Vagina (tissue), 2 donors: ENCODE measurements around the gene SYNE1. TPM values are rescaled to one million over a fixed set of nuclear protein-coding genes. Genes with fewer than 3 reads are reported as not detected.

Experiments
- DNase-seq, 2 donors: peaks; one replicate each; pipeline ENCODE4 v3.0.0-alpha.2; 2017; ENCODE audit errors: extremely low spot score in 2 of 2
- H3K27ac ChIP-seq: fragments of 200-600 bp; sonication (generic); one replicate; pipeline ENCODE4 v1.5.1; 2019
- H3K27me3 ChIP-seq: fragments of 200-600 bp; sonication (generic); one replicate; pipeline ENCODE4 v1.5.1; 2019
- H3K36me3 ChIP-seq, 2 donors: fragments of 200-600 bp; sonication (generic); one replicate each; pipeline ENCODE4 v1.5.1; 2017 to 2019
- H3K4me1 ChIP-seq: fragments of 200-600 bp; sonication (generic); one replicate; pipeline ENCODE4 v1.5.1; 2019
- H3K4me3 ChIP-seq, 2 donors: fragments of 200-600 bp; sonication (generic); 1 replicate in 1 of 2; 2 replicates in 1 of 2; pipeline ENCODE4 v1.5.1; 2016 to 2019
- H3K9me3 ChIP-seq: fragments of 200-600 bp; sonication (generic); one replicate; pipeline ENCODE4 v1.5.1; 2019
- CTCF ChIP-seq, 3 experiments: fragments of 450-650 bp in 2 of 3; fragments of 200-600 bp in 1 of 3; sonication (generic) in 1 of 3; IDR thresholded peaks; one replicate each; pipeline ENCODE4 v1.5.1; 2017 to 2019; ENCODE audit warnings: antibody characterized with exemption in 3 of 3, mild to moderate bottlenecking in 2 of 3, moderate library complexity in 2 of 3
- POLR2A ChIP-seq, 2 donors: fragments of 450-650 bp; IDR thresholded peaks; one replicate each; pipeline ENCODE4 v1.6.1; 2017; ENCODE audit warnings: antibody characterized with exemption in 2 of 2, mild to moderate bottlenecking in 2 of 2, moderate library complexity in 2 of 2
- POLR2AphosphoS5 ChIP-seq, 2 donors: sonication (generic); formaldehyde crosslinking; IDR thresholded peaks; one replicate each; pipeline ENCODE4 v1.9.0; 2017; ENCODE audit warnings: antibody characterized with exemption in 2 of 2, mild to moderate bottlenecking in 2 of 2, low read depth in 1 of 2; ENCODE audit not compliant: insufficient read depth in 1 of 2
- intact Hi-C: fragments of 100-400 bp; cut with DNase I; formaldehyde crosslinking; loops from one replicate; pipeline ENCODE4 v1.15.1; 2023
- total RNA-seq: library from RNA; depleted of rRNA; stranded (reverse); fragments of >200 nt; gene quantifications from one replicate; pipeline ENCODE4 v1.2.3, GENCODE V29; 2016

The SYNE1 gene
- total RNA-seq, 1 donor from 2014 or later = 81.5 TPM

- no peak overlapping the region for H3K4me3 ChIP-seq
- DNase-seq = no peak
- peaks cover 50% of the 10 kb centered on the region for H3K4me1 ChIP-seq
- H3K9me3 ChIP-seq = no peaks in the 10 kb centered on the region
- TF ChIP-seq POLR2A (IDR thresholded peaks at IDR 0.05) (no peak), CTCF (IDR thresholded peaks at IDR 0.05) (no peak), POLR2AphosphoS5 (IDR thresholded peaks at IDR 0.05; ENCODE audit: insufficient read depth in 1 of 2, low read depth in 1 of 2) (no peak)
- peaks cover 0 to 3% of the 10 kb centered on the region in 2 donors for H3K36me3 ChIP-seq
- H3K27me3 ChIP-seq = no peaks in the 10 kb centered on the region
- intact Hi-C loops = no loop called here
- H3K27ac ChIP-seq = peak overlapping the region; percentile 76
These were observed 364.7 kb downstream of the SYNE1 start for GRCh38 chr6:152272486-152272885.

GRCh38 chr6:152271776-152272464, 365.2 kb downstream of the SYNE1 start:
- TF ChIP-seq CTCF (IDR thresholded peaks at IDR 0.05) (no peak), POLR2AphosphoS5 (IDR thresholded peaks at IDR 0.05; ENCODE audit: insufficient read depth in 1 of 2, low read depth in 1 of 2) (peak in 1 of 2 donors; percentile 56), POLR2A (IDR thresholded peaks at IDR 0.05) (no peak)
- Histone ChIP-seq H3K4me3 (no peak overlapping the region), H3K27ac (peak overlapping the region; percentile 76), H3K36me3 (no peaks in the 10 kb centered on the region), H3K4me1 (peaks cover 52% of the 10 kb centered on the region), H3K9me3 (no peaks in the 10 kb centered on the region), H3K27me3 (no peaks in the 10 kb centered on the region)
- intact Hi-C loops = no loop called here
- DNase-seq = no peak

- no peak for DNase-seq
- Histone ChIP-seq H3K4me1 (peaks cover 64% of the 10 kb centered on the region), H3K27me3 (no peaks in the 10 kb centered on the region), H3K4me3 (no peak overlapping the region), H3K36me3 (no peaks in the 10 kb centered on the region), H3K27ac (peak overlapping the region; percentile 76), H3K9me3 (no peaks in the 10 kb centered on the region)
- no peak for TF ChIP-seq POLR2AphosphoS5 (IDR thresholded peaks at IDR 0.05; ENCODE audit: insufficient read depth in 1 of 2, low read depth in 1 of 2)
- TF ChIP-seq POLR2A (IDR thresholded peaks at IDR 0.05) = no peak
- no peak for TF ChIP-seq CTCF (IDR thresholded peaks at IDR 0.05)
- intact Hi-C loops = no loop called here
These were observed 366.7 kb downstream of the SYNE1 start for GRCh38 chr6:152270301-152270925.

- peak overlapping the region; percentile 27 for H3K27ac ChIP-seq
These were observed 368.2 kb downstream of the SYNE1 start for GRCh38 chr6:152268846-152269442.

More at GRCh38 chr6:152268846-152269442, 368.2 kb downstream of the SYNE1 start:
- H3K4me1 ChIP-seq = peaks cover 59% of the 10 kb centered on the region
- DNase-seq = no peak
- no peaks in the 10 kb centered on the region for H3K9me3 ChIP-seq
- intact Hi-C loops = loop anchor here (5.0 kb wide), 1 partner anchor 142 kb away; no protein-coding TSS in a partner anchor
- no peaks in the 10 kb centered on the region for H3K36me3 ChIP-seq
- TF ChIP-seq POLR2AphosphoS5 (IDR thresholded peaks at IDR 0.05; ENCODE audit: insufficient read depth in 1 of 2, low read depth in 1 of 2) = no peak
- no peak for TF ChIP-seq CTCF (IDR thresholded peaks at IDR 0.05)
- no peak for TF ChIP-seq POLR2A (IDR thresholded peaks at IDR 0.05)
- no peaks in the 10 kb centered on the region for H3K27me3 ChIP-seq
- no peak overlapping the region for H3K4me3 ChIP-seq
